Camera-type eye (tissue), 1 donor: ENCODE results near the gene ADGRE1. TPM values are rescaled to one million over a fixed set of nuclear protein-coding genes. Genes with fewer than 3 reads are reported as not detected.

ENCODE experiments used
- total RNA-seq: library from RNA; depleted of rRNA; stranded (reverse); fragments of >200 nt; gene quantifications from one replicate; pipeline ENCODE4 v1.2.3, GENCODE V29; 2014

The ADGRE1 gene
- 2.1 TPM for total RNA-seq

GRCh38 chr19:6887316-6887715 lies at the start of gene ADGRE1:
Gene ADGRE1, plus strand, starts transcription at chr19:6887579. Its CDS starts 30 bp downstream, at chr19:6887609.

Other genes with a start within 250 kb of the ADGRE1 start
- 0.33 TPM for gene TNFSF14, start 217.4 kb upstream of the ADGRE1 start, total RNA-seq
- 104 TPM for gene C3, start 166.9 kb upstream of the ADGRE1 start, total RNA-seq
- 37.9 TPM for gene GPR108, start 150.0 kb upstream of the ADGRE1 start, total RNA-seq
- 44.9 TPM for gene TRIP10, start 147.9 kb upstream of the ADGRE1 start, total RNA-seq
- 1.5 TPM for gene SH2D3A, start 120.1 kb upstream of the ADGRE1 start, total RNA-seq
- gene VAV1, start 114.9 kb upstream of the ADGRE1 start, total RNA-seq = 4.9 TPM
- not detected for gene MBD3L2B, start 133.9 kb downstream of the ADGRE1 start, total RNA-seq
- gene MBD3L5, start 143.0 kb downstream of the ADGRE1 start, total RNA-seq = not detected
- not detected for gene MBD3L4, start 152.6 kb downstream of the ADGRE1 start, total RNA-seq
- not detected for gene MBD3L2, start 161.7 kb downstream of the ADGRE1 start, total RNA-seq
- gene MBD3L3, start 171.1 kb downstream of the ADGRE1 start, total RNA-seq = not detected
- gene ZNF557, start 182.1 kb downstream of the ADGRE1 start, total RNA-seq = 27.2 TPM